HG03432 (cell line): ENCODE results near the gene FBXL4.
"Not testable (repeated sequence)": the region's sequence is repeated elsewhere in the genome, so short reads cannot be mapped to it uniquely, and the experiment has no call there.

ENCODE experiments used
- ATAC-seq: cut with Tn5 transposase; IDR thresholded peaks from one replicate; pipeline ENCODE4 v1.9.1; 2021; ENCODE audit warnings: mild to moderate bottlenecking, moderate library complexity; ENCODE audit not compliant: unreplicated experiment

The FBXL4 gene

DNA sequence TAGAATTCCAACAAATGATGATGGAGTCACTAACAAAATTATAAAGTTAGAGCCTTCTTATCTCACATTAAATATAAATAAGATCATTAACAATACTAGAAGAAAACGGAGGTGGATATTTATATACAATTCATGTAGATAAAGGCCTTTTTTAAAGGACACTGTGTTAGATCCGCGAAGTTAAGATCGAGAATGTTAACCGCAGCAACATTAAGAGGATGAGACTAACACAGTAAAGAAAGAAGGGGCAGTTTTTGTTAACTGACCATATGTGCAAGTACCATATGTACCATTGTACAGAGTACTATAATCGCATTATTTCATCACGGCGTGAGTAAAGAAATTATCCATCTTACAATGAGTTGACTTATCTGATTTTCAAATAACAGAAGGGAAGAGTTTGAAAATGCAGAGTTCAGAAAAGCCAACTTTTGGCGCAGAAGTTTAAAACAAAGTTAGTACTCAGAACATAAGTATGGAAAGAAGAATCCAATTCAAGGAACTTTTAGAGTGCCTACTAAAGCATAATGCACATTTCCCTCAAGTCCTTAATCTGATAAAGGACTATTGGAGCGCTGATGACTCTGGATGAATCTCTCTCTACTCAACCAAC lies 1.4 kb downstream of the FBXL4 start:
- no peak for ATAC-seq

DNA sequence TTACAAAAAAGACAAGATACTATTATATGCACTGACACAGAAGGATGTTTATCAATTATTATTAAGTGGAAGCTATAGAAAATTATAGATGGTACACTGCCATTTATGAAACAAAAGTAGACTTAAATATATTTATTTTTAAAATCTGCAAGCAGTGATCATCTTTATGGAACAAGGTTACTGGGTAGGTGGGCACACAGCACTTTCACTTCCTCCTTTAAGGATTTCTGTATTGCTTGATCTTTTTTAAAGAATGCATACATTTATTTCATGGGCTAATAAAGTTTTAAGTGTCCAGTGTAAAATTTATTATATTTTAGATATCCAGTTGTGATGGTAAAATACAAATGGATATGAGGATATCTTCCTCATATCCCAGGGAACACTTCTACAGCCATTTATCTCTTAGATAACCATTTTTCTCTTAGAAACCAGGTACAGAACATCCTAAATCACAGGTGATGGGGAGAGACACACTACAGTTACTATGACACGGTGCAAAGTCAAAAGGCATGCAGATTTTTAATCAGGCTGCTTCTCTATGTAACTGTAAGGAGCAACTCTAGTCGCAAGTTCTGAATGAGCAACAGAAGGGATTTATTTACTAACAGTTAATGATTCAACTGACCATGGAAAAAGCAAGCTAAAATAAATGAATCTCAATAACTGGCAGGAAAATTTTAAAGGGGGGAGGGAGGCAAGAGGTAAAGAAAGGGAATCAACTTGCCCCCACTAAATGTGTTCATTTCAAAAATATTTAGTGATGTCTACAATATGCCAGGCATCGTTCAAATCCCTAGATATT lies 2.2 kb downstream of the FBXL4 start:
- ATAC-seq: no peak

DNA sequence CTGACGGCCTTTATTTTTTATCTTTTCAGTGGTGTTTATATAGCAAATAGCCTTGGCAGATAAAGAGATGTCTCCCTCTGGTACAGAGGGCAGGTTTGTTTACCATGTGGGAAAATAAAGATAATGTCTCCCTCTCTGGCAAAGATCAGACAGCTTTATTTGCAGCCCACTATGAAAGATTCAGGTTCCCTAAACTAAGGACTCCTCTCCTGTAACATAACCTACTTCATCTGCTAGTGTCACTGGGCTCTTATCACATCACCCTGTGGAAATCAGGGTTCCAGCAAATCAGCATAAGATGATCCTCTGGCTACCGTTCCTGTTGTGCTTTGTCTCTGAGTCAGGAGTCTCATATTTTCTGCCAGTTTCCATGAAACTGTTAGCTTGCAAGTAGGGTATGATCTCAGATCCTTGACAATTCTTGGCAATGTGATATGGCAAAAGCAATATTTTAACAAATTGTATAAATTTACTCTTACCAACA lies 3.1 kb downstream of the FBXL4 start:
- ATAC-seq: no peak

DNA sequence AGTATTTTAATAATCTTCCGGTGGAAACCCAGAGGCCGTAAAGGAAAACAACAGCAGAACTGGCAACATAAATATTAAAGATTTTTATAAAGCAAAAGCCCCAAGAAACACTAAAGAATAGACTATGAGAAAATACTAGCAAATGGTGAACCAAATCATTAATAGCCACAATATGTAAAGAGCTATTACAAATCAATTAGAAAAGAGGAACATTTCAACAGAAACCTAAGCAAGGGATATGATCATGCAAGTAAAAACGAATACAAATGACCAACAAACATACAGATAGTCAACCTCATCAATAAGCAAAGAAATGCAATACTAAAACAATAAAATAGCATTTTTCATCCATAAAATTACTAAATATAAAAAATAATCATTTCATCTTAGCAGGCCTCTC lies 3.6 kb downstream of the FBXL4 start:
- ATAC-seq: no peak

DNA sequence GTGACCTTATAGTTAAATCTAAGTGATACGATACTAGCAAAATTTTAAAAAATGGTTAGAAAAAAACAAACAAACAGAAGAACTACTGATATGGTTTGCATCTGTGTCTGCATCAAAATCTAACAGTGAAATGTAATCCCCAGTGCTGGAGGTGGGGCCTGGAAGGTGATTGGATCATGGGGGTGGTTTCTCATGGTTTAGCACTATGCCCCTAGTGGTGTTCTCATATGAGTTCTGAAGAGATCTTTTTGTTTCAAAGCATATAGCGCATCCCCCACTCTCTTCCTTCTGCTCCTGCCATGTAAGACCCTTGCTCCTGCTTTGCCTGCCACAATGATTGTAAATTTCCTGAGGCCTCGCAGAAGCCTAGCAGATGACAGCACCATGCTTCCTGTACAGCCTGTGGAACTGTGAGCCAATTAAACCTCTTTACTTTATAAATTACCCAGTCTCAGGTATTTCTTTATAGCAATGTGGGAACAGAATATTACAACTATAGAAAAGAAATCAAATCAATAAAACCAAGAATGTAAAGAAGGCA lies 5.4 kb downstream of the FBXL4 start:
- ATAC-seq: no peak

DNA sequence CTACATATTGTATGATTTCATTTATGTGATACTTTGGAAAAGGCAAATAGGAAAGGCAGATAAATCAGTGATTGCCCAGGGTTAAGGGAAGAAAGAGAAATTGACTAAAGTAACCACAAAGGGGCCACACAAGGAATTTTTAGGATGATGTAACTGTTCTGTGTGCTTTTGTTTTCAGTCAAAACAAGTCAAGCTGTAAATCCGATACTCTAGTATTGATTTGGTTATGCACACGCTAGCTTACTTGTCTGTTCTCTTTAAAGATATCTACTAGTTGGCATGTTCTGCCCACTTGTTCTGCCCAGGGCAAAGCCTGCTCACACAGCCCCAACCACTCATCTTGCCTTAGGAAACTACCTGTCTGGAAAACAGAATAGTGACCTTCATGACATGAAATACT lies 6.4 kb downstream of the FBXL4 start:
- ATAC-seq: no peak

DNA sequence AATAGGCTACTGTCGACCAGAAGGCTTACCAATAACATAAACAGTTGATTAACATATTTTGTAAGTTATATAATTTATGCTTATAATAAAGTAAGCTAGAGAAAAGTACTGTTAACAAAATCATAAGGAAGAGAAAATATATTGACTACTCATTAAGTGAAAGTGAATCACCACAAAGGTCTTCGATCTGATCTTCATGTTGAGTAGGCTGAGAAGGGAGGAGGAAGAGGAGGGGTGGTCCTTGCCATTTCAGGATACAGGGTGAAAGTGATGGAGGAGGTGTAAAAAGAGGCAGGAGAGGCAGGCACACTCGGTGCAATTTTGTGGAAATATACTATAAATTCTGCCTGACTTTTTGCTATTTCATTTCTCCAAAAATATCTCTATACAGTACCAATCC lies 10.4 kb downstream of the FBXL4 start:
- no peak for ATAC-seq

DNA sequence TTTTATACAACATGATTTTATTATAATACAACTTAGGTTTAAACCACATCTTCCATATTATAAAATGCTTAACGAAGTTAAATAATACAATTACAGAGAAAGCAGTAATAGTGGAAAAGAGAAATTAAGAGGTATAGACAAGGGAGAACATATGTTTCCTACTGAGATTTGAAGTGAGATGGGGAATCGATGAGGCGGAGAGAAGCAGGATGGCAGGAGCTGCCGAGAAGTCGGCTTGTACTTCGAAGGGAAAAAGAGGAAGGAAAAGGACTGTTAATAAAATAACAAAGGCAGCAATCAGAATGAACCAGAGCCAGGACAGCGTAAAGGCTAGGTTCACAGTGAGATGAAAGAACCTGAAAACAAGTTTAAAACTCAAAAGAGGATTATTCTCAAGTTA lies 15.4 kb downstream of the FBXL4 start:
- no peak for ATAC-seq

DNA sequence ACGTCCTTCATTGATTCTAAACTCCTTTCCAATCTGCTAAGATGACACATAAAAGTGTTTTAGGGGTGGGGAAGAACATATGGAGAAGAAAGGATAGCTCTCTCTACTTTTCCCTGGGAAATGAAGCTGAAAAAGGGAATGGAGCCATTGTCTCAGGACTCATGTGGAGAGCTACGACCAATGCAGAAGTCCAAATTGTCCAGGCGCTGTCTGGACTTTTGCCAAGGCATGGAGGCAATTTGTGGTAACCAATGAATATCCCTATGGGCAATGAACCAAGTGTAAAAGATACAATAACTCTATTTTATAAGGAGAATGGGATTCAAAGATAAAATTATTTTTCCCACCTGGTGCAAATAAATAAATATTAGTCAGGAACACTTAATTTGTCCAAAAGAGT lies 16.1 kb downstream of the FBXL4 start:
- no peak for ATAC-seq

DNA sequence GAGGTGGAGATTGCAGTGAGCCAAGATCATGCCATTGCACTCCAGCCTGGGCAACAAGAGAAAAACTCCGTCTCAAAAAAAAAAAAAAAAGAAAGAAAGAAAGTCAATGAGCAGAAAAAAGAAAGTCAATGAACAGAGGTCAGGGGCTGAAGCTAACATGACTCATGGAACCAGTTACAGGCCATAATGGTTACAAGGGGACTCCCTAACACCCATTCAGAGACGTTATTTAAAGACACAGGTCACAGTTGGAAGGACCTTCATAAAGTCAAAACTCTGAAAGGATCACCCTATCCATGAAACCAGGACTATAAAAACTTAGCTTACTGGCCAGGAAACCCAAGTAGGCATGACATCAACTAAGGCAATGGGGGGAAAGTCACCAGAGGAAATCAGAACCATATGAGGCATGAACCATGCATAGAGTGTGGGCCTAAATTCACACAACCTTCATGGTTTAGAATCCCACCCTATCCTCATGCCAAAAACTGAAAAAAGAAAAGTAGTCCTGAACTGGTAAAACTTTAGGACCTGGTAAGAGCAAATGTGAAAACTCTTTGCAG lies 18.2 kb downstream of the FBXL4 start:
- ATAC-seq: peak; percentile 57

DNA sequence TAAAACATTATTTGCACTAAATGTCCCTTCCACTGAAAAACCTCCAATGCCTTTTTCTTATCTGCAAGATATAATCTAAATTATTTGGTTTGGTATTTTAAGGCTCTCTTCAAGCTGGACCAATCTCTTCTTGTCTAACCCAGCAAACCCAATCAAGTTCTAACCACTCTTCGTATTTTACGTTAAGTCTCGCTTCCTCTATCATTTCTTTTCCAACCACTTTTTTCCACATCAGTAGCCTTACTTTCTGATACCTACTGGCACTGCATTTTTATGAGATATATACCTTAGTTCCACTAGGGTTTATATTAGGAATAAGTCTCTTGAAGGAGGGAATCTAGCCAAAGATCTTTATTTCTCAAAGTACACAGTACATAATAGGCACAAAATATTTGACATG lies 19.1 kb downstream of the FBXL4 start:
- ATAC-seq: no peak

DNA sequence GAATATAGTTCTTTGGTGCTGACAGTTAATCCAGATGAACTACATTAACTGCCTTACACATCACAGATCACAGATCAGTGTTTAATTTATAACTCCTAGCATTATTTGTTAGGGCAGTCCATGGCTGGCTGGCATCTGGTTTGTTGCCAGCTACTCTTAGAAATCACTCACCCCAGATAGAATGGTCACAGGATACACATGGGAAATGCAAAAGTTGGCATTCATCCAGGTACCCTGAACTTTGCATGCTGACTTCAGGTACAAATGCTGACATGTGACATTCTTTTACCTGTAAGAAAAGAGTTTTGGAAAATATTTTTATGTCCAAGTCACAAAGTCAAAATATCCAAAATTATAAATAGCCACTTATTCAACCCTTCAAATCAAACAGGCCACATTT lies 20.2 kb downstream of the FBXL4 start:
- no peak for ATAC-seq

DNA sequence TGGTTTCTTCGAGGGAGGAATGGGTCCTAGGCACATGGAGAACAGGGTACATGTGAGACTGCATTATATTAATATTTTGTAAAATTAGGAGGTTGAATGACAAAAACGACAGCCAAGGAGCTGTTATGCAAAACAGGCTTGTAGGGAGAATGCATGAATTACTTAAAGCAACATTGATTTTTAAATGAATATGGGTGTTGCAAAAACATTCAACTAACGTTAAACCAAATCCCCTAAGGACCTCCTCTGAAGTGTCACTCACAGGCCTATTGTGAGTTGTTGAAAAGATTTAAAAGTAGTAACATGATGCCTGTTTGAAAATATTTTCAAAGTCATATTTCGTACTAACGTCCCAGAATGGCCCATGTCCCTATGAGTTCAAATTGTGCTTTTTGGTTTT lies 21.9 kb downstream of the FBXL4 start:
- no peak for ATAC-seq

DNA sequence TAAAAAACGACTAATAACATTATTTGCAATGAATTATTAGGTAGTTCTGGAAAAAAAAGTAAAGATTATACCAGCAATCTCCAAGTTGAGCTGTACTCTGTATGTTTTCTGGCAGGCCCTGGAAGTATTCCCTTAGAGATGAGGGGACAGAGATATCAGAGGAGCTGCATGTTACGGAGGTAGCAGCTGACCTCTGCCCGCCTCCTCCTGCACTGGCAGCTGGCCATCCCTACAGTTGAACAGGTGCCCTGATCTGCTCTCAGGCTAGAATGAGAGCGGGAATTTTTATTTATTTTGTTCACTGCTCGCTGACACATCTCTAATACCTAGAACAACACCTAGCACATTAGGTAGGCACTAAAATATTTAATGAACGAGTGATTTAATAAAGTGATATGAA lies 23.1 kb downstream of the FBXL4 start:
- no peak for ATAC-seq

DNA sequence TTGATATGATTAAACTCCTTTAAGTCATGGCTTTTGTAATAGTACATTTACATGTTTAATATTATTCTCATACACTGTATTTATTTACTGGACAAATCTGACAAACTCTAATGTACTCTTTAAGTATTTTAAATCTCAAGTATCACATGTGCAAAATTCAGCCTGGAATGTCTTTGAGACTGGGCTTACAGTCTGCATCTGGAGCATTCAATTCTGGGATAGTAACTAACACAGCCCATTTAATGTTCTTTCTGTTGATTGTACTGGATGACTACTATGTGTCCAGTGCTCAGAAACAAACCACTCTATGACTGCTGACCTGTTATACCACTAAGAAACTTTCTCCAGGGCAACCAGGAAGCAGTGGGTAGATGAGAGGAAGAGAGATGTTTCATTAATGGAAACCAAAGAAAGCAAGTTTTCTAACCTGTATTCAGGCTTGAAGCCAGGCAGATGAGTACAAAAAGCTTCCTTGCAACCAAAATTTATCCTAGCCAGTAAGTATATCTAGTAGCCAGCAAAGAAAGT lies 26.8 kb downstream of the FBXL4 start:
- ATAC-seq: peak; percentile 90

DNA sequence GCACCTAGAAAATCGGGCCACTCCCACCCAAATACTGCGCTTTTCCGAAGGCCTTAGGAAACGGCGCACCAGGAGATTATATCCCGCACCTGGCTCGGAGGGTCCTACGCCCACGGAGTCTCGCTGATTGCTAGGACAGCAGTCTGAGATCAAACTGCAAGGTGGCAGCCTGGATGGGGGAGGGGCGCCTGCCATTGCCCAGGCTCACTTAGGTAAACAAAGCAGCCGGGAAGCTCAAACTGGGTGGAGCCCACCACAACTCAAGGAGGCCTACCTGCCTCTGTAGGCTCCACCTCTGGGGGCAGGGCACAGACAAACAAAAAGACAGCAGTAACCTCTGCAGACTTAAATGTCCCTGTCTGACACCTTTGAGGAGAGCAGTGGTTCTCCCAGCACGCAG lies 36.8 kb downstream of the FBXL4 start:
- ATAC-seq: not testable (repeated sequence)

DNA sequence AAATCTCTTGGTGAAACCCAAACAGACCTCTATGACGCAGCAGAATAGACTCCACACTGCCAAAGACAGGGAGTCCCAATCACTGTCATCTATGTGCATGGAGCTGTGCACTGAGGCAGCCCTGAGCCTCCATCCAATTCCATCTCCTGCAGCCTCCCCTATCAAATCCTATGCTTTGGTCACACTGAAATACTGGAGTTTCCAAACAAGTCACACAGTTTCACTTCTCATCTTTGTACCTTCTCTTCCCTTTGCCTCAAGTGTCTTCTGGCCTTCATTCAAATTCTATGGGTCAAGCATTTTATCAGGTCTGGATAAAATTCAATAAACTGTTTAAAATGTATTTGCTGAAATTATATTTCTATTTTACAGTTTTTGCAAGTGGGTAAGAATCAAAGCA lies 38.5 kb downstream of the FBXL4 start:
- no peak for ATAC-seq

DNA sequence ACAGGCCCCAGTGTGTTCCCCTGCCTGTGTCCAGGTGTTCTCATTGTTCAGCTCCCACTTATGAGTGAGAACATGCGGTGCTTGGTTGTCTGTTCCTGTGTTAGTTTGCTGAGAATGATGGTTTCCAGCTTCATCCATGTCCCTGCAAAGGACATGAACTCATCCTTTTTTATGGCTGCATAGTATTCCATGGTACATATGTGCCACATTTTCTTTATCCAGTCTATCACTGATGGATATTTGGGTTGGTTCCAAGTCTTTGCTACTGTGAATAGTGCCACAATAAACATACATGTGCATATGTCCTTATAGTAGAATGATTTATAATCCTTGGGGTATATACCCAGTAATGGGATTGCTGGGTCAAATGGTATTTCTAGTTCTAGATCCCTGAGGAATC lies 41.4 kb downstream of the FBXL4 start:
- ATAC-seq: not testable (repeated sequence)

DNA sequence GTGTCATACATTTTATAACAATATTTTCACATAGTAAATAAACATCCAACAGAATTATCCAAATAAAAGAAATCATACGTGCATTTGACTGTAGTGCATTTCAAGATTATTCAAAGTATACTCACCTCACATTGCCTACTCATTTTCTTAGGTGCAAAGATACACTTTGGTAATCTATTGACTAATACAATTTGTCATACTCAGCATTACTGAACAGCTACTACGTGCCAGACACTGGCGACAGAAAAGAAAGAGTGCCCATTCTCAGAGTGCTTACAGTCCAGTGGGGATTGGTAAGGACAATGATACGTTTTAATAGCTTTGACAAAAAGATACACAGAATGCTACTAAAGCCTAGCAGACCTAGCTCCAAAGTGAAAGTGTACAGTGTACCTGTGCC lies 42.0 kb downstream of the FBXL4 start:
- ATAC-seq: no peak

DNA sequence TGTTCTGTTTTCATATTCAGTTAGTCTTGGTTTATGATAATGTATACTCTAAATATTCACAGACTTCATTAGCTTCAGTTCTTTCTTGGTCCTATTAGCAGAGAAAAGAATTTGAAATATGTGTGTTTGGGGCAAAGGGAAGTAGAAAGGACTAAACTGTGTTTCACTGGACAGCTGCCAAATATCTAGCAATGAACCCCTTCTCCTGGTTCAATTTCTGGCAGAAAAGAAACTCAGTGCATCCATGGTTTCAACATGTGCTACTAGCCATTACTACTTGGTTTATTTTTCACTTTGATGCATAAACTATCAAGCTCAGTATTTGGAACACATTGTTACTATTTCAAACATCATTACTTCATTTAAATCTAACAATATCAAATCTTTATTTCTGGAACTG lies 43.6 kb downstream of the FBXL4 start:
- no peak for ATAC-seq

DNA sequence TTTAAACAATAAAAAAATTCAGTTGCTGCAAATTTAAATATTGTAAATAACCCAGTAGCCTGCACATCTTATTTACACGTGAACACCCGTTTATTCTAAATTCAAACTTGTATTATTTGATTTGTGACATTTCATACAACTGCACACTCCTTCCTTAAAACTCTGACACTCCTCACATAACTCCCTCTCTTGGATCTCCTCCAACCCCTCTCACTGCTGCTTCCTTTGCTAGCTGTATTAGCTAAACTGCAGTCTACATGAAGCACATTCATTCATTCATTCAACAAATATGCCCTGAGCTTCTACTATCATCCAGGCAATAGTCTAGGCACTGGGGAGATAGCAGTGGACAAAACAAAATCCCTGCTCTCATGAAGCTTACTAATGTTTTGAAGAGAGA lies 47.0 kb downstream of the FBXL4 start:
- no peak for ATAC-seq

DNA sequence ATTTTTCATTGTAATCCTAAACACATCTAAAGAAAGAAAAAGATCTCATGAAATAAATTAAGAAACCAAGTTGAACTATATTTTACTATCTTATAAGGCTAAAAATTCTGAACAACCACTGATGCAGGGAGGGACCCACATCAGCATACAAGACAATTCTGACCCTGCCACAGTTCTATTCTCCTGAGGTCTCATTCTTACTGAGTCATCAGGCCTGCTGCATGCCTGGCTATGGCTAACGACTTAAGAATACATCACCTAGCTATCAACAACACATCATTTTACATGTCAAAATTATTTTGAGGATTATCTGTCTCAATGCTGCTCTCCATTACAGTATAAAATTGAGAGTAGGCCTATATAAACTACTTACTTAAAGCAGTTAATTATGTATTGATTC lies 52.9 kb downstream of the FBXL4 start:
- ATAC-seq: no peak
